ENCODE data around the gene PRKCH.

- TF ChIP-seq CTCF (IDR thresholded peaks at IDR 0.05) (no peak), POLR2AphosphoS5 (IDR thresholded peaks at IDR 0.05) (no peak), POLR2A (IDR thresholded peaks at IDR 0.05) (no peak), EP300 (IDR thresholded peaks at IDR 0.05) (no peak)
These were observed 243.8 kb downstream of the PRKCH start for GRCh38 chr14:61565181-61565580.
